OCI-LY7 (cell line): Measurements from ENCODE around the gene GALNT8.

ENCODE experiments used
- CTCF ChIP-seq: fragments of 200-600 bp; sonication (generic); conservative IDR thresholded peaks from 2 replicates; pipeline ENCODE4 v1.5.1; 2014; ENCODE audit warnings: mild to moderate bottlenecking, antibody characterized with exemption, low read length, moderate library complexity, mixed read lengths
- EZH2phosphoT487 ChIP-seq: fragments of 200-600 bp; sonication (generic); IDR thresholded peaks from 2 replicates; pipeline ENCODE4 v1.6.1; 2018; ENCODE audit warnings: low read depth, borderline replicate concordance, mild to moderate bottlenecking, mixed run types, antibody characterized with exemption, low read length, moderate library complexity, mixed read lengths

- TF ChIP-seq CTCF, result no peak
- no peak for TF ChIP-seq EZH2phosphoT487
Observed at GRCh38 chr12:4679711-4680110, 40.5 kb upstream of the GALNT8 start.
